ENCODE measurements around the gene RUNX2. TPM values are rescaled to one million over a fixed set of nuclear protein-coding genes. Genes with fewer than 3 reads are reported as not detected.

RUNX2 gene
- total RNA-seq, 6 experiments from 2014 or later, result 7.4 to 12.7 (median 10.8) TPM

GRCh38 chr6:45367999-45368398 is 39.9 kb downstream of the RUNX2 start:
- TF ChIP-seq, protein P1, sequence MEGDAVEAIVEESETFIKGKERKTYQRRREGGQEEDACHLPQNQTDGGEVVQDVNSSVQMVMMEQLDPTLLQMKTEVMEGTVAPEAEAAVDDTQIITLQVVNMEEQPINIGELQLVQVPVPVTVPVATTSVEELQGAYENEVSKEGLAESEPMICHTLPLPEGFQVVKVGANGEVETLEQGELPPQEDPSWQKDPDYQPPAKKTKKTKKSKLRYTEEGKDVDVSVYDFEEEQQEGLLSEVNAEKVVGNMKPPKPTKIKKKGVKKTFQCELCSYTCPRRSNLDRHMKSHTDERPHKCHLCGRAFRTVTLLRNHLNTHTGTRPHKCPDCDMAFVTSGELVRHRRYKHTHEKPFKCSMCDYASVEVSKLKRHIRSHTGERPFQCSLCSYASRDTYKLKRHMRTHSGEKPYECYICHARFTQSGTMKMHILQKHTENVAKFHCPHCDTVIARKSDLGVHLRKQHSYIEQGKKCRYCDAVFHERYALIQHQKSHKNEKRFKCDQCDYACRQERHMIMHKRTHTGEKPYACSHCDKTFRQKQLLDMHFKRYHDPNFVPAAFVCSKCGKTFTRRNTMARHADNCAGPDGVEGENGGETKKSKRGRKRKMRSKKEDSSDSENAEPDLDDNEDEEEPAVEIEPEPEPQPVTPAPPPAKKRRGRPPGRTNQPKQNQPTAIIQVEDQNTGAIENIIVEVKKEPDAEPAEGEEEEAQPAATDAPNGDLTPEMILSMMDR (IDR thresholded peaks at IDR 0.05), result no peak
- DNase-seq, result no peak
- H3K36me3 Mint-ChIP-seq (ENCODE audit: low read depth), result no peaks in the 10 kb centered on the region
- H3K4me3 Mint-ChIP-seq, result no peak overlapping the region
- no peak overlapping the region for H3K27ac Mint-ChIP-seq
- no peaks in the 10 kb centered on the region for H3K4me1 Mint-ChIP-seq (ENCODE audit: low read depth)
- no peaks in the 10 kb centered on the region for H3K9me3 Mint-ChIP-seq
- H3K27me3 Mint-ChIP-seq (ENCODE audit: insufficient read depth), result peaks cover 2% of the 10 kb centered on the region; the same call in 1 of the 2 replicates

GRCh38 chr6:45369870-45370269 is 41.7 kb downstream of the RUNX2 start:
- no peaks in the 10 kb centered on the region for H3K9me3 Mint-ChIP-seq
- TF ChIP-seq, protein P1 (IDR thresholded peaks at IDR 0.05), result no peak
- peaks cover 2% of the 10 kb centered on the region; the same call in 1 of the 2 replicates for H3K27me3 Mint-ChIP-seq (ENCODE audit: insufficient read depth)
- H3K4me3 Mint-ChIP-seq, result no peak overlapping the region
- H3K36me3 Mint-ChIP-seq (ENCODE audit: low read depth), result no peaks in the 10 kb centered on the region
- no peak overlapping the region for H3K27ac Mint-ChIP-seq
- DNase-seq, result no peak
- no peaks in the 10 kb centered on the region for H3K4me1 Mint-ChIP-seq (ENCODE audit: low read depth)

- Mint-ChIP-seq H3K27ac (no peak overlapping the region), H3K36me3 (ENCODE audit: low read depth) (no peaks in the 10 kb centered on the region), H3K27me3 (ENCODE audit: insufficient read depth) (no peaks in the 10 kb centered on the region; the same call in 1 of the 2 replicates), H3K4me1 (ENCODE audit: low read depth) (peaks cover 20% of the 10 kb centered on the region), H3K4me3 (no peak overlapping the region), H3K9me3 (no peaks in the 10 kb centered on the region)
- TF ChIP-seq, protein P1 (IDR thresholded peaks at IDR 0.05), result no peak
- DNase-seq, result no peak
Observed at GRCh38 chr6:45371924-45372573, 43.9 kb downstream of the RUNX2 start.

GRCh38 chr6:45375449-45375848 is 47.3 kb downstream of the RUNX2 start:
- Mint-ChIP-seq H3K4me1 (ENCODE audit: low read depth) (peaks cover 34% of the 10 kb centered on the region), H3K27ac (no peak overlapping the region), H3K27me3 (ENCODE audit: insufficient read depth) (no peaks in the 10 kb centered on the region; the same call in 1 of the 2 replicates), H3K9me3 (no peaks in the 10 kb centered on the region), H3K36me3 (ENCODE audit: low read depth) (no peaks in the 10 kb centered on the region), H3K4me3 (no peak overlapping the region)
- TF ChIP-seq, protein P1 (IDR thresholded peaks at IDR 0.05), result no peak
- no peak for DNase-seq

GRCh38 chr6:45376310-45377042 is 48.3 kb downstream of the RUNX2 start:
- peak overlapping the region; percentile 93 for H3K4me3 Mint-ChIP-seq
- TF ChIP-seq, protein P1 (IDR thresholded peaks at IDR 0.05), result no peak
- H3K27ac Mint-ChIP-seq, result peak overlapping the region; percentile 99
- H3K9me3 Mint-ChIP-seq, result no peaks in the 10 kb centered on the region
- no peak for DNase-seq
- peaks cover 34% of the 10 kb centered on the region for H3K4me1 Mint-ChIP-seq (ENCODE audit: low read depth)
- H3K27me3 Mint-ChIP-seq (ENCODE audit: insufficient read depth), result no peaks in the 10 kb centered on the region; the same call in 1 of the 2 replicates
- H3K36me3 Mint-ChIP-seq (ENCODE audit: low read depth), result no peaks in the 10 kb centered on the region

All from HFFc6 (cell line).